Bronchus fibroblast of lung (primary cell): ENCODE results near the gene SRSF10. TPM values are rescaled to one million over a fixed set of nuclear protein-coding genes. Genes with fewer than 3 reads are reported as not detected.

Experiments used
- total RNA-seq: library from RNA; depleted of rRNA; stranded (reverse); fragments of >200 nt; gene quantifications from 2 replicates; pipeline ENCODE4 v1.2.3, GENCODE V29; 2015

SRSF10 gene
- total RNA-seq: 74.0 and 86.8 TPM in 2 replicates

GRCh38 chr1:23979881-23980727 lies at the start of gene SRSF10:
Gene SRSF10 (minus strand): TSS chr1:23980327. CDS start chr1:23980255, 72 bp downstream.

DNA sequence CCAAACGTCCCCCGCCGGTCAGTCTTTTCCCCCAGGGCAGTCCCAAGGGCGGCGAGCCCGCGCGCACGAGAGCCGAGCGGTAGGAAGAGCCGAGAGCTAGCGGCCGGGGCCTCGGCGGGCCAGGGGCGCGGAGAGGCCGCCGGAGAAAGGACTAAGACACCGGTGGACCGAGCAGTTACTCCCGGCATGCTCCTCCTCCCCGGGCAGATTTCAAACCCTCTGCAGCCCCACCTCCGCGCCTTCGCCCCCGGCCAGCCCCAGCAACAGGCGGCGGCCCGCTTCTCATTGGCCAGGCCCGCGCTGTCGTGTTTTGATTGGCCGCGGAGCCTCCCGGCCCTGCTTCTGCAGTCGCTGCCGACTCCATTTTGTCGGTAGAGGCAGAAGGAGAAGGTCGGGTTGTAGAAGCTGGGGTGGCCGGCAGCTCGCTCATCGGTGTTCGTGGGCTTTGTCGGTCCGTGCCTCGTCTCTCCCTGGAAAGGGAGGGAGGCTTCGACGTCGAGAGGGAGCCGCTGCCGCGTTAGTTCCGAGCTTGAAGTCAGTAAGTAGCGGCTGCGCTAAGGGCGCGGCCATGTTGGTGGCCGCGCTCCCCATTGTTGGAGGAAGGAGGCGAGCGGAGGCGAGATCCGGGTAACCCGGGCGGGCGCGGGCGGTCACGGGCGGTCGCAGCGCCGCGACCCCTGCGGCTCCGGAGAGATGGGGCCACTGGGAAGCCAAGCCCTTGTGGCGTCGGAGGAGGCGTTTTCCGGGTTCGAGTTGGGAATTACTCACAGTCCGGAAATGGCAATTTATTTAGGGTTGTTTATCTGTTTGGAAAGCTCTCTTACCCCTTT lies 20.5 kb downstream of the SRSF10 start, which contains the start of gene PNRC2:
TSS of gene PNRC2 (plus strand) at position 368 of the 830 bp plus-strand sequence. CDS start 1,630 bp downstream, outside the sequence.

Other genes with a start within 250 kb of the SRSF10 start
- 24.4 and 26.2 TPM in 2 replicates for gene ELOA, start 236.9 kb downstream of the SRSF10 start, total RNA-seq
- 47.6 and 47.9 TPM in 2 replicates for gene PITHD1, start 201.9 kb downstream of the SRSF10 start, total RNA-seq
- 53.7 and 57.2 TPM in 2 replicates for gene LYPLA2, start 189.2 kb downstream of the SRSF10 start, total RNA-seq
- gene GALE, start 179.6 kb downstream of the SRSF10 start, total RNA-seq: 81.0 and 82.9 TPM in 2 replicates
- gene HMGCL, start 154.9 kb downstream of the SRSF10 start, total RNA-seq: 40.7 and 43.7 TPM in 2 replicates
- 5.4 TPM in 2 replicates for gene FUCA1, start 112.0 kb downstream of the SRSF10 start, total RNA-seq
- not detected in 2 replicates for gene CNR2, start 67.0 kb downstream of the SRSF10 start, total RNA-seq
- gene PNRC2, start 20.5 kb downstream of the SRSF10 start, total RNA-seq: 60.2 and 65.1 TPM in 2 replicates
- gene MYOM3, start 131.8 kb upstream of the SRSF10 start, total RNA-seq: not detected in 2 replicates
- not detected in 2 replicates for gene IL22RA1, start 162.8 kb upstream of the SRSF10 start, total RNA-seq
- gene IFNLR1, start 207.0 kb upstream of the SRSF10 start, total RNA-seq: not detected in 2 replicates